H1 (cell line): ENCODE results near the gene DYRK1A. TPM values are rescaled to one million over a fixed set of nuclear protein-coding genes. Genes with fewer than 3 reads are reported as not detected.

Experiments
- CTCF ChIA-PET: fragments of 300-600 bp; sonication (Branson Sonifier 250); formaldehyde crosslinking; loops from one replicate; lab custom pipeline; 2021; ENCODE audit not compliant: partially characterized antibody; lab: Charles Lee
- POLR2A ChIA-PET: fragments of 300-600 bp; sonication (Branson Sonifier 250); formaldehyde crosslinking; loops from one replicate; lab custom pipeline; 2021; ENCODE audit warnings: inconsistent platforms; ENCODE audit not compliant: partially characterized antibody; lab: Charles Lee
- DNase-seq, 2 experiments: peaks; one replicate each; pipeline versions ENCODE4 v3.0.0 to v3.0.0-alpha.2; 2010 to 2022; ENCODE audit warnings: low spot score in 2 of 2, low read depth in 1 of 2, mixed read lengths in 1 of 2
- FAIRE-seq: peaks from 2 replicates; lab custom pipeline; 2011; peaks lifted over from hg19 to GRCh38; lab: Jason Lieb, UNC
- H2AFZ ChIP-seq: 2 replicates; pipeline ENCODE4 v1.8.1; 2012; ENCODE audit warnings: low read length, inconsistent platforms
- H2AK5ac ChIP-seq: 2 replicates; pipeline ENCODE4 v1.6.1; 2013; ENCODE audit warnings: low read depth, low read length
- H2BK120ac ChIP-seq: replicated peaks from 2 replicates; pipeline ENCODE3; 2013; ENCODE audit warnings: low read depth, low read length, inconsistent platforms
- H2BK12ac ChIP-seq: 2 replicates; pipeline ENCODE4 v1.6.1; 2013; ENCODE audit warnings: low read depth, low read length
- H2BK15ac ChIP-seq: 2 replicates; pipeline ENCODE4 v1.6.1; 2013; ENCODE audit warnings: low read length
- H2BK20ac ChIP-seq: 2 replicates; pipeline ENCODE4 v1.6.1; 2013; ENCODE audit warnings: low read length
- H2BK5ac ChIP-seq: 2 replicates; pipeline ENCODE4 v1.6.1; 2013; ENCODE audit warnings: low read depth, low read length
- H3K14ac ChIP-seq: 2 replicates; pipeline ENCODE4 v1.6.1; 2013; ENCODE audit warnings: inconsistent platforms; ENCODE audit not compliant: insufficient read length
- H3K18ac ChIP-seq: 2 replicates; pipeline ENCODE4 v1.6.1; 2013; ENCODE audit warnings: low read length; ENCODE audit errors: extremely low read depth
- H3K23ac ChIP-seq: 2 replicates; pipeline ENCODE4 v1.6.1; 2013; ENCODE audit warnings: inconsistent platforms; ENCODE audit not compliant: insufficient read length
- H3K23me2 ChIP-seq: 2 replicates; pipeline ENCODE4 v1.6.1; 2013; ENCODE audit warnings: low read depth, low read length
- H3K27ac ChIP-seq: 2 replicates; pipeline ENCODE4 v1.6.1; 2011; ENCODE audit warnings: low read depth, low read length, inconsistent platforms
- H3K27me3 ChIP-seq, 4 experiments: replicated peaks in 1 of 4; 1 replicate in 1 of 4; 2 replicates in 3 of 4; pipeline versions ENCODE4 v1.6.1 to v1.8.1; 2011 to 2013; ENCODE audit warnings: low read length in 3 of 4, mild to moderate bottlenecking in 3 of 4, inconsistent platforms in 2 of 4, mixed read lengths in 2 of 4, moderate library complexity in 1 of 4; ENCODE audit not compliant: control insufficient read depth in 3 of 4, insufficient read depth in 3 of 4; ENCODE audit errors: extremely low read depth in 1 of 4
- H3K36me3 ChIP-seq, 4 experiments: 2 replicates each; pipeline versions ENCODE4 v1.6.1 to v1.8.1; 2011 to 2013; ENCODE audit warnings: mild to moderate bottlenecking in 4 of 4, low read length in 3 of 4, moderate library complexity in 2 of 4, control low read depth in 1 of 4, inconsistent platforms in 1 of 4; ENCODE audit not compliant: insufficient read depth in 4 of 4, control insufficient read depth in 2 of 4
- H3K4ac ChIP-seq: replicated peaks from 2 replicates; pipeline ENCODE3; 2013; ENCODE audit warnings: low read length, low read depth, mixed read lengths, inconsistent platforms; ENCODE audit not compliant: insufficient read length
- H3K4me1 ChIP-seq, 4 experiments: replicated peaks in 1 of 4; 1 replicate in 1 of 4; 2 replicates in 3 of 4; pipeline versions ENCODE4 v1.6.1 to v1.8.1; 2011 to 2013; ENCODE audit warnings: low read length in 3 of 4, inconsistent platforms in 2 of 4, mixed read lengths in 1 of 4; ENCODE audit not compliant: insufficient read depth in 4 of 4, control insufficient read depth in 3 of 4
- H3K4me2 ChIP-seq, 2 experiments: 2 replicates each; pipeline versions ENCODE4 v1.6.1 to v1.8.1; 2011 to 2013; ENCODE audit warnings: low read depth in 2 of 2, low read length in 2 of 2, control low read depth in 1 of 2, inconsistent platforms in 1 of 2, mild to moderate bottlenecking in 1 of 2; ENCODE audit not compliant: insufficient read depth in 1 of 2
- H3K4me3 ChIP-seq, 4 experiments: fragments of 200-600, 300-600 bp in 1 of 4; sonication (generic), shearing (Covaris generic), sonication (Bioruptor Twin) in 1 of 4; 2 replicates each; pipeline versions ENCODE4 v1.5.1 to v1.8.1; 2011 to 2016; ENCODE audit warnings: low read length in 4 of 4, low read depth in 3 of 4, control low read depth in 2 of 4, inconsistent platforms in 2 of 4, mild to moderate bottlenecking in 2 of 4, mixed read lengths in 1 of 4, moderate library complexity in 1 of 4; ENCODE audit not compliant: insufficient read depth in 2 of 4; ENCODE audit errors: extremely low read depth in 1 of 4
- H3K56ac ChIP-seq: replicated peaks from 2 replicates; pipeline ENCODE3; 2013; ENCODE audit warnings: low read depth, mild to moderate bottlenecking, mixed read lengths, low read length, inconsistent platforms; ENCODE audit not compliant: insufficient read length
- H3K79me1 ChIP-seq: 2 replicates; pipeline ENCODE4 v1.6.1; 2013; ENCODE audit warnings: low read depth, low read length, control low read depth
- H3K79me2 ChIP-seq, 2 experiments: 2 replicates each; pipeline versions ENCODE4 v1.6.1 to v1.8.1; 2012 to 2013; ENCODE audit warnings: low read length in 2 of 2, mild to moderate bottlenecking in 2 of 2, inconsistent platforms in 1 of 2; ENCODE audit not compliant: insufficient read depth in 2 of 2, control insufficient read depth in 1 of 2
- H3K9ac ChIP-seq, 4 experiments: replicated peaks in 1 of 4; 1 replicate in 1 of 4; 2 replicates in 3 of 4; pipeline versions ENCODE4 v1.6.1 to v1.8.1; 2011 to 2013; ENCODE audit warnings: low read depth in 3 of 4, low read length in 3 of 4, control low read depth in 2 of 4, mild to moderate bottlenecking in 2 of 4, moderate library complexity in 2 of 4, inconsistent platforms in 1 of 4; ENCODE audit errors: extremely low read depth in 1 of 4
- H3K9me3 ChIP-seq, 2 experiments: 2 replicates each; pipeline versions ENCODE4 v1.6.1 to v1.8.1; 2012 to 2013; ENCODE audit warnings: mild to moderate bottlenecking in 2 of 2, moderate library complexity in 2 of 2, control low read depth in 1 of 2, inconsistent platforms in 1 of 2, low read depth in 1 of 2, low read length in 1 of 2, mixed read lengths in 1 of 2; ENCODE audit not compliant: insufficient read depth in 2 of 2
- H4K20me1 ChIP-seq, 2 experiments: replicated peaks in 1 of 2; 2 replicates each; pipeline versions ENCODE3 to v1.8.1; 2011 to 2013; ENCODE audit warnings: inconsistent platforms in 2 of 2, low read length in 2 of 2, mild to moderate bottlenecking in 1 of 2; ENCODE audit not compliant: insufficient read depth in 2 of 2, control insufficient read depth in 1 of 2
- H4K5ac ChIP-seq: 2 replicates; pipeline ENCODE4 v1.6.1; 2013; ENCODE audit warnings: low read length, low read depth, mixed read lengths, inconsistent platforms; ENCODE audit not compliant: insufficient read length
- H4K8ac ChIP-seq: 2 replicates; pipeline ENCODE4 v1.8.0; 2013; ENCODE audit warnings: mild to moderate bottlenecking, moderate library complexity, low read length, inconsistent platforms; ENCODE audit not compliant: insufficient read depth; ENCODE audit errors: extremely low read depth
- H4K91ac ChIP-seq: replicated peaks from 2 replicates; pipeline ENCODE3; 2013; ENCODE audit warnings: low read length, mixed read lengths, inconsistent platforms; ENCODE audit not compliant: insufficient read length
- BRCA1 ChIP-seq: IDR thresholded peaks from 2 replicates; pipeline ENCODE4 v1.6.1; 2012; ENCODE audit warnings: low read depth, low read length, improper control_type of control experiment
- CEBPB ChIP-seq: IDR thresholded peaks from 2 replicates; pipeline ENCODE4 v1.6.1; 2012; ENCODE audit warnings: low read depth, low read length
- JUND ChIP-seq: IDR thresholded peaks from 2 replicates; pipeline ENCODE4 v1.6.1; 2011; ENCODE audit warnings: mild to moderate bottlenecking, improper control_type of control experiment, low read length
- MAFK ChIP-seq: IDR thresholded peaks from 2 replicates; pipeline ENCODE4 v1.6.1; 2012; ENCODE audit warnings: low read depth, mild to moderate bottlenecking, improper control_type of control experiment, low read length
- NANOG ChIP-seq: IDR thresholded peaks from 2 replicates; pipeline ENCODE4 v1.6.1; 2011; ENCODE audit warnings: low read length, low read depth, mild to moderate bottlenecking, inconsistent platforms; ENCODE audit not compliant: insufficient read depth, poor library complexity, severe bottlenecking
- SAP30 ChIP-seq: fragments of 300-600 bp; sonication (generic); IDR thresholded peaks from 2 replicates; pipeline ENCODE4 v1.7.1; 2012; ENCODE audit warnings: low read length, moderate library complexity, mild to moderate bottlenecking, inconsistent platforms; ENCODE audit not compliant: insufficient read depth, insufficient replicate concordance
- SIRT6 ChIP-seq: IDR thresholded peaks from one replicate; pipeline ENCODE4 v1.7.1; 2012; ENCODE audit warnings: low read length, inconsistent platforms
- SIX5 ChIP-seq: IDR thresholded peaks from 2 replicates; pipeline ENCODE4 v1.6.1; 2011; ENCODE audit warnings: mild to moderate bottlenecking, low read depth, low read length
- TBP ChIP-seq: IDR thresholded peaks from 2 replicates; pipeline ENCODE4 v1.6.1; 2011; ENCODE audit warnings: low read depth, low read length, improper control_type of control experiment
- YY1 ChIP-seq: IDR thresholded peaks from 2 replicates; pipeline ENCODE4 v1.6.1; 2011; ENCODE audit warnings: low read depth, mild to moderate bottlenecking, low read length
- ZNF274 ChIP-seq: IDR thresholded peaks from 2 replicates; pipeline ENCODE4 v1.7.0; 2012; ENCODE audit warnings: low read length, borderline replicate concordance; ENCODE audit errors: extremely low read depth
- WGBS, 2 experiments: shearing (Covaris generic) in 1 of 2; methylation state at CpG; one replicate each; pipeline versions ENCODE4 v1.1.6 to v1.1.7; 2013 to 2015; ENCODE audit warnings: low lambda C conversion rate in 2 of 2, mixed read lengths in 2 of 2, inconsistent platforms in 1 of 2, low coverage in 1 of 2, missing lambda C conversion rate in 1 of 2; ENCODE audit not compliant: insufficient replicate concordance in 2 of 2, insufficient coverage in 1 of 2, insufficient read length in 1 of 2; ENCODE audit errors: extremely low coverage in 1 of 2, missing lambda C conversion rate in 1 of 2; 5-methylcytosine and 5-hydroxymethylcytosine counted together
- polyA plus RNA-seq, 7 experiments: library from polyadenylated mRNA; depleted of rRNA in 3 of 7; stranded (reverse) in 5 of 7; unstranded in 2 of 7; fragments of >200 nt in 5 of 7; fragments of 200-250 nt in 2 of 7; gene quantifications; 1 replicate in 5 of 7; 2 replicates in 1 of 7; 4 replicates in 1 of 7; pipeline versions ENCODE4 v1.2.1 to v1.2.3, GENCODE V29; 2011 to 2013; ENCODE audit warnings: missing spikeins in 2 of 7, mixed read lengths in 2 of 7
- total RNA-seq: library from RNA; stranded (reverse); fragmentation: NEBNext Ultra II Directional; extraction: Animal tissue kit (Norgen Biotek cat#: 25700); gene quantifications from 2 replicates; pipeline ENCODE4 v1.2.1, GENCODE V29; 2021

The DYRK1A gene
- total and polyA plus RNA-seq, 2 of the 8 experiments (the other 6 are each of a cell fraction or from before 2014, with no cell fraction given), result 61.1 to 62.2 TPM

DNA sequence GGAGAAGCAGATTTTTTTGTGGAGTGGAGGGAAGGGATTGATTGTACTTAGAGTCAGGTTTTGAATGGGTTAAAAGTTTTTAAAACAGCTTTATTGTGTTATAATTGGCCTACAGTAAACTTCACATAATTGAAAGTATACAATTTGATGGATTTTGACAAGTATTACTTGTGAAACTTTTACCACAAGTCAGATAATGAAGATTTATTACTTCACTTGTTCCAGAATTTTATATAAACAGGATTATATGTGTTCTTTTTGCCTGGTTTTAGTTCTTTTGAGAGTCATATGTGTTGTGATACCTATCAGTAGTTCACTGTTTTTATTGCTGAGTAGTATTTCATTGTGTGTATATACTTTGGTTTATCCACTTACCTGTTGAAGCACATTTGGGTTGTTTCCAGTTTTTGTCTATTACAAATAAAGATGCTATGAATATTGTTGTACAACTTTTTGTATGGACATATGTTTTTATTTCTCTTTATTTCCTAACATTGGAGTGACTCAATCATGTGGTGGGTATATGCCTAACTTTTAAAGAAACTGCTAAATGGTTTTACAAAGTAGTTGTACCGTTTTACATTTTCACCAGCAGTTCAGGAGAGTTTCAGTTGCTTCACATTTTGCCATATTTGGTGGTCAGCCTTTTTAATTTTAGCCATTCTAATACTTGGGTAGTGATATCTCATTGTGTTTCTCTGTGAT lies 71.0 kb downstream of the DYRK1A start:
- FAIRE-seq, result no peak
- Histone ChIP-seq H3K9ac (no peak overlapping the region), H3K56ac (no peak overlapping the region), H2BK15ac (no peak overlapping the region), H2BK5ac (no peak overlapping the region), H3K23ac (no peak overlapping the region), H3K9me3 (peaks cover 0 to 7% of the 10 kb centered on the region in 2 experiments; a peak in 3 of 4 replicates), H2AFZ (no peak overlapping the region), H3K4me1 (peaks cover 0 to 9% (median 3%) of the 10 kb centered on the region in 4 experiments; a peak in 4 of 7 replicates), H3K27me3 (no peaks in the 10 kb centered on the region), H3K18ac (no peak overlapping the region), H3K4ac (no peak overlapping the region), H4K8ac (no peak overlapping the region), H3K4me2 (no peak overlapping the region), H4K20me1 (peaks cover 4 to 7% of the 10 kb centered on the region in 2 experiments), H2AK5ac (no peak overlapping the region), H2BK12ac (no peak overlapping the region), H3K14ac (no peak overlapping the region), H4K91ac (no peak overlapping the region), H3K36me3 (no peaks in the 10 kb centered on the region; a peak in 1 of 8 replicates), H4K5ac (no peak overlapping the region), H2BK20ac (no peak overlapping the region), H3K27ac (no peak overlapping the region), H3K4me3 (no peak overlapping the region), H2BK120ac (no peak overlapping the region), H3K79me1 (peaks cover 2% of the 10 kb centered on the region; the same call in 1 of the 2 replicates), H3K79me2 (peaks cover 10 to 98% of the 10 kb centered on the region in 2 experiments), H3K23me2 (no peaks in the 10 kb centered on the region)
- POLR2A ChIA-PET, result interaction anchor here (0.8 to 1.0 kb wide), 2 partner anchors 9 to 13 kb away, joined by 3 read pairs; no protein-coding TSS in a partner anchor
- no peak for TF ChIP-seq JUND
- TF ChIP-seq SAP30, result no peak
- no peak for TF ChIP-seq YY1
- no peak for TF ChIP-seq SIRT6
- TF ChIP-seq MAFK, result no peak
- no peak for TF ChIP-seq SIX5
- no peak for TF ChIP-seq TBP
- no peak for TF ChIP-seq ZNF274
- TF ChIP-seq CEBPB, result no peak
- no peak for TF ChIP-seq BRCA1
- no peak for TF ChIP-seq NANOG
- no peak for DNase-seq
- 76% methylated on average over 1 of the region's 1 CpG; no CpG with 5 or more reads in 1 of the 2 experiments for WGBS, 2 experiments
- CTCF ChIA-PET, result no interaction called here
